OCI-LY1 (cell line): ENCODE data around the gene ADPRM.
"Not testable (repeated sequence)": the region's sequence is repeated elsewhere in the genome, so short reads cannot be mapped to it uniquely, and the experiment has no call there.

Experiments
- H2AFZ ChIP-seq: fragments of 200-600 bp; sonication (generic), shearing (Covaris generic); 2 replicates; pipeline ENCODE4 v1.6.0; 2014; ENCODE audit warnings: antibody characterized with exemption, mild to moderate bottlenecking, low read length
- H3F3A ChIP-seq: fragments of 200-600 bp; sonication (generic), shearing (Covaris generic); 2 replicates; pipeline ENCODE4 v1.6.0; 2014; ENCODE audit warnings: mild to moderate bottlenecking, antibody characterized with exemption, low read length, moderate library complexity; ENCODE audit not compliant: insufficient read depth
- H3K27ac ChIP-seq: fragments of 200-600 bp; sonication (generic); 2 replicates; pipeline ENCODE4 v1.5.1; 2014; ENCODE audit warnings: low read length, mixed run types, mild to moderate bottlenecking, low read depth; ENCODE audit not compliant: poor library complexity, severe bottlenecking
- H3K27me3 ChIP-seq: fragments of 200-600 bp; sonication (generic); 2 replicates; pipeline ENCODE4 v1.6.0; 2014; ENCODE audit warnings: antibody characterized with exemption, mild to moderate bottlenecking, low read length, moderate library complexity; ENCODE audit not compliant: insufficient read depth
- H3K36me3 ChIP-seq: fragments of 200-600 bp; sonication (generic); 2 replicates; pipeline ENCODE4 v1.6.1; 2014; ENCODE audit warnings: mild to moderate bottlenecking, antibody characterized with exemption, low read length, moderate library complexity, mixed read lengths; ENCODE audit not compliant: insufficient read depth
- H3K4me1 ChIP-seq: fragments of 200-600 bp; sonication (generic); 2 replicates; pipeline ENCODE4 v1.5.1; 2014; ENCODE audit warnings: mild to moderate bottlenecking, low read length, moderate library complexity; ENCODE audit not compliant: insufficient read depth, severe bottlenecking
- H3K4me2 ChIP-seq: fragments of 200-600 bp; sonication (generic), shearing (Covaris generic); 2 replicates; pipeline ENCODE4 v1.6.1; 2014; ENCODE audit warnings: low read length
- H3K4me3 ChIP-seq: fragments of 200-600 bp; sonication (generic); 2 replicates; pipeline ENCODE4 v1.5.1; 2014; ENCODE audit warnings: low read length, low read depth, mild to moderate bottlenecking, mixed read lengths; ENCODE audit not compliant: poor library complexity, severe bottlenecking
- H3K79me2 ChIP-seq: fragments of 200-600 bp; shearing (Covaris generic); 2 replicates; pipeline ENCODE4 v1.6.1; 2016; ENCODE audit warnings: mixed run types, low read length, mixed read lengths; ENCODE audit not compliant: insufficient read depth
- H3K9ac ChIP-seq: fragments of 200-600 bp; sonication (generic), shearing (Covaris generic); 2 replicates; pipeline ENCODE4 v1.6.1; 2014; ENCODE audit warnings: mild to moderate bottlenecking, low read length, mixed read lengths
- H3K9me2 ChIP-seq: fragments of 200-600 bp; sonication (generic), shearing (Covaris generic); 2 replicates; pipeline ENCODE4 v1.6.1; 2014; ENCODE audit warnings: low read depth, mild to moderate bottlenecking, low read length, mixed read lengths
- H3K9me3 ChIP-seq: fragments of 200-600 bp; shearing (Covaris generic); 2 replicates; pipeline ENCODE4 v1.6.1; 2014; ENCODE audit warnings: low read length, mixed read lengths
- H4K20me1 ChIP-seq: fragments of 200-600 bp; sonication (generic), shearing (Covaris generic); 2 replicates; pipeline ENCODE4 v1.6.0; 2016; ENCODE audit warnings: mild to moderate bottlenecking, low read length; ENCODE audit not compliant: insufficient read depth
- CTCF ChIP-seq: fragments of 200-600 bp; sonication (generic), shearing (Covaris generic); IDR thresholded peaks from 2 replicates; pipeline ENCODE4 v1.5.1; 2017; ENCODE audit warnings: mild to moderate bottlenecking, antibody characterized with exemption, low read length, moderate library complexity, mixed read lengths
- EZH2 ChIP-seq: fragments of 200-600 bp; sonication (generic), shearing (Covaris generic); IDR thresholded peaks from 2 replicates; pipeline ENCODE4 v1.8.0; 2017; ENCODE audit warnings: borderline replicate concordance, mixed run types, mild to moderate bottlenecking, antibody characterized with exemption, low read length, moderate library complexity, mixed read lengths

Gene ADPRM

GRCh38 chr17:10731408-10731879 lies 34.0 kb downstream of the ADPRM start:
- no peak for TF ChIP-seq CTCF
- no peak for TF ChIP-seq EZH2
- H3F3A ChIP-seq = no peaks in the 10 kb centered on the region
- H3K36me3 ChIP-seq = no peaks in the 10 kb centered on the region
- no peaks in the 10 kb centered on the region for H3K9me2 ChIP-seq
- peaks cover 4% of the 10 kb centered on the region for H3K4me1 ChIP-seq
- no peak overlapping the region for H3K9ac ChIP-seq
- H3K4me3 ChIP-seq = no peak overlapping the region
- no peak overlapping the region for H3K27ac ChIP-seq
- H2AFZ ChIP-seq = no peak overlapping the region
- H3K27me3 ChIP-seq = no peaks in the 10 kb centered on the region; the same call in 1 of the 2 replicates
- H3K4me2 ChIP-seq = no peak overlapping the region
- no peaks in the 10 kb centered on the region for H3K9me3 ChIP-seq
- no peaks in the 10 kb centered on the region for H3K79me2 ChIP-seq
- H4K20me1 ChIP-seq = no peaks in the 10 kb centered on the region

- H3K27ac ChIP-seq = not testable (repeated sequence)
Measured at GRCh38 chr17:10732121-10732520, 34.7 kb downstream of the ADPRM start.

GRCh38 chr17:10733666-10734065 lies 36.3 kb downstream of the ADPRM start:
- no peaks in the 10 kb centered on the region for H3K36me3 ChIP-seq
- no peak overlapping the region for H3K4me2 ChIP-seq
- no peaks in the 10 kb centered on the region for H4K20me1 ChIP-seq

More at GRCh38 chr17:10732121-10732520, 34.7 kb downstream of the ADPRM start:
- H3K4me1 ChIP-seq, H3K36me3 ChIP-seq, H3K9me3 ChIP-seq, H4K20me1 ChIP-seq, H3K79me2 ChIP-seq, H3K9ac ChIP-seq, H3K4me3 ChIP-seq, H3K4me2 ChIP-seq, H3K27me3 ChIP-seq, H3F3A ChIP-seq, H2AFZ ChIP-seq, H3K9me2 ChIP-seq: not testable (repeated sequence)

More at GRCh38 chr17:10733666-10734065, 36.3 kb downstream of the ADPRM start:
- TF ChIP-seq CTCF (no peak), EZH2 (no peak)
- no peak overlapping the region for H3K9ac ChIP-seq
- no peaks in the 10 kb centered on the region for H3K79me2 ChIP-seq
- H3K27ac ChIP-seq = no peak overlapping the region
- no peaks in the 10 kb centered on the region for H3K9me2 ChIP-seq
- H3F3A ChIP-seq = no peaks in the 10 kb centered on the region
- H3K9me3 ChIP-seq = no peaks in the 10 kb centered on the region
- H3K27me3 ChIP-seq = no peaks in the 10 kb centered on the region; the same call in 1 of the 2 replicates
- H3K4me3 ChIP-seq = no peak overlapping the region
- peaks cover 4% of the 10 kb centered on the region for H3K4me1 ChIP-seq
- H2AFZ ChIP-seq = no peak overlapping the region
